Fibroblast of lung (primary cell): ENCODE measurements around the gene POFUT2. TPM values are rescaled to one million over a fixed set of nuclear protein-coding genes. Genes with fewer than 3 reads are reported as not detected.

Source experiments
- DNase-seq, 2 donors: peaks; one replicate each; pipeline versions ENCODE4 v3.0.0 to v3.0.0-alpha.2; 2010; ENCODE audit warnings: low read depth in 2 of 2
- H2AFZ ChIP-seq: 2 replicates; pipeline ENCODE4 v1.5.1; 2012; ENCODE audit warnings: low read length, control low read depth, inconsistent platforms
- H3K27ac ChIP-seq: 2 replicates; pipeline ENCODE4 v1.5.1; 2011; ENCODE audit warnings: low read length, control low read depth; ENCODE audit not compliant: insufficient read depth
- H3K27me3 ChIP-seq: 2 replicates; pipeline ENCODE4 v1.5.1; 2011; ENCODE audit warnings: mild to moderate bottlenecking, low read length; ENCODE audit not compliant: control insufficient read depth, insufficient read depth
- H3K36me3 ChIP-seq: 2 replicates; pipeline ENCODE4 v1.5.1; 2011; ENCODE audit warnings: low read length; ENCODE audit not compliant: control insufficient read depth, insufficient read depth
- H3K4me1 ChIP-seq: 2 replicates; pipeline ENCODE4 v1.5.1; 2011; ENCODE audit warnings: low read length; ENCODE audit not compliant: control insufficient read depth, insufficient read depth; ENCODE audit errors: extremely low read depth
- H3K4me2 ChIP-seq: 2 replicates; pipeline ENCODE4 v1.5.1; 2011; ENCODE audit warnings: low read length, control low read depth; ENCODE audit not compliant: insufficient read depth; ENCODE audit errors: extremely low read depth
- H3K4me3 ChIP-seq, 4 experiments: fragments of 200-600 bp in 1 of 4; sonication (generic) in 1 of 4; replicated peaks in 1 of 4; 2 replicates each; pipeline ENCODE4 v1.5.1; 2011 to 2016; ENCODE audit warnings: low read length in 4 of 4, low read depth in 3 of 4, mild to moderate bottlenecking in 3 of 4, control low read depth in 2 of 4, inconsistent platforms in 1 of 4, mixed read lengths in 1 of 4; ENCODE audit not compliant: insufficient read depth in 1 of 4; ENCODE audit errors: control extremely low read depth in 1 of 4
- H3K79me2 ChIP-seq: 2 replicates; pipeline ENCODE4 v1.5.1; 2012; ENCODE audit warnings: mild to moderate bottlenecking, low read length, inconsistent platforms; ENCODE audit not compliant: control insufficient read depth, insufficient read depth
- H3K9ac ChIP-seq: 2 replicates; pipeline ENCODE4 v1.5.1; 2011; ENCODE audit warnings: mild to moderate bottlenecking, low read length, control low read depth; ENCODE audit not compliant: insufficient read depth
- H3K9me3 ChIP-seq: 2 replicates; pipeline ENCODE4 v1.5.1; 2012; ENCODE audit warnings: low read depth, low read length; ENCODE audit not compliant: control insufficient read depth, insufficient read depth
- H4K20me1 ChIP-seq: 2 replicates; pipeline ENCODE4 v1.5.1; 2011; ENCODE audit warnings: low read length; ENCODE audit not compliant: control insufficient read depth, insufficient read depth; ENCODE audit errors: extremely low read depth
- CTCF ChIP-seq, 2 donors: IDR thresholded peaks in 1 of 2; conservative IDR thresholded peaks in 1 of 2; 1 replicate in 1 of 2; 2 replicates in 1 of 2; pipeline ENCODE4 v1.5.1; 2011 to 2012; ENCODE audit warnings: low read length in 2 of 2, control low read depth in 1 of 2, inconsistent platforms in 1 of 2, low read depth in 1 of 2, mild to moderate bottlenecking in 1 of 2
- EZH2 ChIP-seq: IDR thresholded peaks from 2 replicates; pipeline ENCODE4 v1.5.1; 2012; ENCODE audit warnings: low read length, control low read depth, mild to moderate bottlenecking; ENCODE audit errors: missing control alignments
- polyA plus RNA-seq, 2 donors: library from polyadenylated mRNA; depleted of rRNA in 1 of 2; stranded (reverse) in 1 of 2; unstranded in 1 of 2; fragments of >200 nt; gene quantifications; 2 replicates each; pipeline ENCODE4 v1.2.1, GENCODE V29; 2011 to 2012; ENCODE audit warnings: missing spikeins in 1 of 2
- total RNA-seq: library from RNA; depleted of rRNA; stranded (reverse); fragments of >200 nt; gene quantifications from 2 replicates; pipeline ENCODE4 v1.2.1, GENCODE V29; 2014

The POFUT2 gene
- total and polyA plus RNA-seq, 2 donors (not counting 1 experiment from before 2014, with no cell fraction given), result 56.0 to 60.3 TPM

- no peak overlapping the region for H3K4me3 ChIP-seq
- TF ChIP-seq EZH2 (no peak), CTCF (conservative IDR thresholded peaks at IDR 0.05 in 1 of 2, IDR thresholded peaks at IDR 0.05 in 1 of 2; ENCODE audit: low read depth in 1 of 2, low read length in 2 of 2) (no peak)
- H2AFZ ChIP-seq, result no peak overlapping the region
- no peak overlapping the region for H3K27ac ChIP-seq
- peaks cover 55% of the 10 kb centered on the region for H3K36me3 ChIP-seq
- no peaks in the 10 kb centered on the region for H3K27me3 ChIP-seq
- no peak overlapping the region for H3K9ac ChIP-seq
- H3K4me1 ChIP-seq, result peaks cover 2% of the 10 kb centered on the region
- H3K79me2 ChIP-seq, result peaks cover 26% of the 10 kb centered on the region
- H3K9me3 ChIP-seq, result no peaks in the 10 kb centered on the region
- no peaks in the 10 kb centered on the region for H4K20me1 ChIP-seq
- no peak overlapping the region for H3K4me2 ChIP-seq
- no peak for DNase-seq
Observed at GRCh38 chr21:45281411-45282282, 6.0 kb downstream of the POFUT2 start.

GRCh38 chr21:45280969-45281368 is 6.7 kb downstream of the POFUT2 start:
- DNase-seq, result no peak
- H3K36me3 ChIP-seq, result peaks cover 58% of the 10 kb centered on the region
- H3K4me3 ChIP-seq, result no peak overlapping the region
- H4K20me1 ChIP-seq, result no peaks in the 10 kb centered on the region
- peaks cover 19% of the 10 kb centered on the region for H3K79me2 ChIP-seq
- H3K27me3 ChIP-seq, result no peaks in the 10 kb centered on the region
- no peak overlapping the region for H3K27ac ChIP-seq
- no peak for TF ChIP-seq EZH2
- no peak for TF ChIP-seq CTCF (conservative IDR thresholded peaks at IDR 0.05 in 1 of 2, IDR thresholded peaks at IDR 0.05 in 1 of 2; ENCODE audit: low read depth in 1 of 2, low read length in 2 of 2)
- H3K9me3 ChIP-seq, result no peaks in the 10 kb centered on the region
- no peak overlapping the region for H3K9ac ChIP-seq
- peaks cover 1% of the 10 kb centered on the region for H3K4me1 ChIP-seq
- no peak overlapping the region for H2AFZ ChIP-seq
- no peak overlapping the region for H3K4me2 ChIP-seq

DNA sequence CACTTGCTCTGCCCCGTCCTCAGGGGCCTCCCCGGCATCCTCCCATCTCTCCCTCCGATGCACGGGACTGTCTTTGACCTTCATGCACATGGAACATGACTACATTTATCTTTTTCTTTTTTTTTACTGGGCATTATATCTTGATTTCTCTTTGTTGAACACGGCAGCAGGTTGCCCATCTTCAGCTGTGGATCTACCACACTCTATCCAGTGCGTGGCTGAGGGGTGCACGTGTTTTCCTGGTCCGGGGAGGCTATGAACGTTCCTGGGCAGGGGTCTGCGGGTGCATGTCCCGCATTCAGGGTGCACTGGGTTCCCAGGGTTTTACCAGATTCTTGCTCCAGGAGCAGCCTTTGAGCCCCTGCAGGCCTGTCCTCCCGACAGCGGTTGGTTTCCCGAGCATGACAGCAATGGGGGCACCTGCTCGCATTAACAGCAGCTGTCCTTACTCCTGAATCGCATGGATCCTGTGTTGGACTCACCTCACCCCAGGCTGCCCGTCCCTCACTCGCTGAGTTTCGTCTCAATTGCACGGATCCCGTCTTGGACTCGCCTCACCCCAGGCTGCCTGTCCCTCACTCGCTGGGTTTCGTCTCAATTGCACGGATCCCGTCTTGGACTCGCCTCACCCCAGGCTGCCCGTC is 7.4 kb downstream of the POFUT2 start:
- Histone ChIP-seq H3K4me1 (no peaks in the 10 kb centered on the region), H3K36me3 (peaks cover 54% of the 10 kb centered on the region), H3K9ac (no peak overlapping the region), H4K20me1 (no peaks in the 10 kb centered on the region), H3K4me3 (no peak overlapping the region), H2AFZ (no peak overlapping the region), H3K27me3 (no peaks in the 10 kb centered on the region), H3K4me2 (no peak overlapping the region), H3K9me3 (no peaks in the 10 kb centered on the region), H3K27ac (no peak overlapping the region), H3K79me2 (peaks cover 13% of the 10 kb centered on the region)
- TF ChIP-seq EZH2 (no peak), CTCF (conservative IDR thresholded peaks at IDR 0.05 in 1 of 2, IDR thresholded peaks at IDR 0.05 in 1 of 2; ENCODE audit: low read depth in 1 of 2, low read length in 2 of 2) (no peak)
- no peak for DNase-seq
